DMS 273 (cell line): ENCODE results near the gene STAT4.
A peak's percentile ranks its signal among the peaks of the same experiment; 100 is the strongest.

Experiments used
- DNase-seq: peaks from one replicate; lab custom pipeline; 2025; ENCODE audit not compliant: unreplicated experiment; lab: John Stamatoyannopoulos, UW

Gene STAT4

DNA sequence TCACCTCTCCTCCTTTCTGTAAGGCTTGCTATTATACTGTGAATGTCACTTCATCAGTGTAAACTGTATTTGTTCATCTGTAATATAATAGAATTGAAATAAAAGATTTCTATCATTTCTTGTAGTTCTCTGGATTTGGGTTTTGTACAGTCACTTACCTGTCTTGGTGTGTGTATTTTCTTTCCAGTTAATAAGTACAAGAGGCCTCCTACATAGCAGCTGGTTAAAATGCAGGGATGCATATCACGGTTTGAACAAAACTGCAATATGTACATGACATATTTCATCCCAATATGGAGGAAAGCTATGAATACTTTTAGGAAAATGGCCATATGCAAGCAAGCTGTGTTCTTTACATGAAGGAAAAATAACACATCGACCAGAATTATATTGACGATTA is 131.4 kb downstream of the STAT4 start:
- no peak for DNase-seq

- DNase-seq: no peak
Measured at GRCh38 chr2:191018643-191019119, 132.1 kb downstream of the STAT4 start.

DNA sequence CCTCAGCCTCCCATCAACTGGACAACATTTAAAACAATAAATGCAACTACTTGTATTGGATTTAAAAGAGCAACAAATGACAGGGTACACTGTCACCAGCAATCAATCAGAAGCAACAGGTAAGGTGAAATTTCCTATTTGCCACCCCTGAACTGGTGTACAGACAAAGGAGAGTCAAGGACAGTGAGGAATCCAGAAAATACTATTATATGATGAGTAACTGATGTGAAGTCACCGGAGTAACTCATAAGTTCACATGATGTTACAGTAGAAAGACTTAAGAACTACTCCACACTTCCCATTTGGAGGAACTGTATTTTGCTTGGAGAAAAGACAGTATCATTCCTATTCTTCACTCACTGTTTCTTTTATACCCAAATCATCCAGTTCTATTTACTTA is 132.7 kb downstream of the STAT4 start:
- no peak for DNase-seq

DNA sequence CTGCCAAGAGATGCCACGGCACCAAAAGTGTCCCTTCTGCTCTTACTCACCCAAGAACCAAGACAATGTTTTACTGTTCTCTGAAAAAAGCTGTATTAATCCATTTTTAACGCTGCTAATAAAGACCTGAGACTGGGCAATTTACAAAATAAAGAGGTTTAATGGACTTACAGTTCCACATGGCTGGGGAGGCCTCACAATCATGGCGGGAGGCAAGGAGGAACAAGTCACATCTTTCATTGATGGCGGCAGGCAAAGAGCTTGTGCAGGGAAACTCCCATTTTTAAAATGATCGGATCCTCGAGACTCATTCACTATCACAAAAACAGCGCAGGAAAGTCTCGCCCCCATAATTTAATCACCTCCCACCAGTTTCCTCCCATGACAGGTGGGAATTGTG is 135.0 kb downstream of the STAT4 start:
- no peak for DNase-seq

DNA sequence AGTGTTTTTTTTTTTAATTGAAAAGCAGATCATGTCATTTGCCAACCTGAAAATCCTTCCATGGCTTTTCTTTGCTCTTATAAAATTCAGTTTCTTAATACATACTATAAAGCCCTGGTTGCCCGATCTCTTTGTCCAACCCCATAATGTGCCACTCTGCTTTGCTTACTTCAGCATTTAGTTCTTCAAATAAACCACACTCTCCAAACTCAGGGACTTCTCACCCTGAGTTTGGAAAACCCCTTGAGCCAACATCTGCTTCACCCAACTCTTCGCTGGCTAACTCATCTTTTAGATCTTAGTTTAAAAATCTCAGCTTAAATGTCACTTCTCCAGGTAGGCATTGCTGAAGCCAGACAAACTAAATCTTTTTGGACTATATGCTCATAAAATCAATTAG is 135.6 kb downstream of the STAT4 start:
- no peak for DNase-seq

DNA sequence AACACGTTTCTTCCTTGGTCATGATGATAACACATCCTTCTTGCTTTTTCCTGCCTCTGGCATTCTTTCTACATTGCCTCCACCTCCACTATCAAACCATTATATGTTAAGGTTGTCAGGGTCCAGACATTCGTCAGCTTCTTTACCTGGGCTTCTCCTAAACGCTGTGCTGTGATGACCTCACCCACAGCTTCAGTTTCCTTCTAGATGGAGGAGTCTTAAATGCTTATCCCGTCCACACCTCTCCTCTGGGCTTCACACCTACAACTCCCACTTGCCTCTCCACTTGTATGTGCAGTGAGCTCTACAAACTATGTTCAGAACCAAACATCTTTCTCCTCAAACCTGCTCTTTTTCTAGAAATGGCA is 136.2 kb downstream of the STAT4 start:
- no peak for DNase-seq

DNA sequence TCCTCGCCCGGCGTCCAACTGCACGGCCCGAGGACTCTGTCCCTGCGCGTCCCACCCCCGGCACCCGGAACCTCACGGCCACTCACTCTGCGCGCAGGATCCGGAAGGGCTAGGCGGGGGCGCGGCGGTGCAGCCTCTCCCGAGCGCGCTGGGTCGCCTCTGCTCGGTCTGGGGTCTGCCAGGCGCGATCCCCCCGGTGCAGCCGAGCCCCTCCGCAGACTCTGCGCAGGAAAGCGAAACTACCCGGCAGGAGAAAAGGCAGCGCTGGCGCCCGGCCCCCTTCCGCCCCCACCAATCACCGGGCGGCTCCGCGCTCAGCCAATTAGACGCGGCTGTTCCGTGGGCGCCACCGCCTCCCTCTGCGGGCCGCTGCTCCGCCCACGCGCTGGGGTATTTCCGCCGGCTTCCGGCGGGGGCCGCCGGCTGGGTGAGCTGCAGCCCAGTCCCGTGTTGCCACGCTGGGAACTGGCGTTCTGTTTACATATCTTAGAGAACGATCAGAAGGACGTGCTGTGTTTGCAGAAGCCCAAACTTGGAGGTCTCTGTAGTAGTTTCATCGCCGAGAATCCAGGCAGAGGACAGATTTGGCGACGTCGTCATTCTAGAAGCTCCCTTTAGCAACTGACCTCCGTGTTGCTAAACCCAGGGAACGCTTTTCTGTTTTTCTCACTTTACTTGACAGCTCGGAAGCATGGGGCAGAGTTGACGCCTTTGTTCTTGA is 136.7 kb downstream of the STAT4 start, which contains the start of gene STAT1:
Gene STAT1, minus strand, starts transcription at position 240 of the 721 bp plus-strand sequence. CDS start 4,168 bp downstream, outside the sequence.
- peak; percentile 97 for DNase-seq

DNA sequence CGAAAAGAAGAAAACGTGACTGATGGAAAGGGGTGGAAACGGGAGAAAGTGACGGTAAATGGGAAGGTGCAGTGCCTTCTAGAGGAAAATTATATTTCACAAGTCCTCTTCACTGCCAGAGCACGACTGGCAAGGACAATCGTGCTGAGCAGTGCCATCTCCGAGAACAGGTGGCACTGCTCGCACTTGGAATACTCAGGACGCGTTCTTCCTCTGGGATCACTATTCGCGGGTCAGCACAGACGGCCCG is 137.2 kb downstream of the STAT4 start:
- DNase-seq: no peak

GRCh38 chr2:191012845-191013681 is 137.7 kb downstream of the STAT4 start:
- peak; percentile 53 for DNase-seq

DNA sequence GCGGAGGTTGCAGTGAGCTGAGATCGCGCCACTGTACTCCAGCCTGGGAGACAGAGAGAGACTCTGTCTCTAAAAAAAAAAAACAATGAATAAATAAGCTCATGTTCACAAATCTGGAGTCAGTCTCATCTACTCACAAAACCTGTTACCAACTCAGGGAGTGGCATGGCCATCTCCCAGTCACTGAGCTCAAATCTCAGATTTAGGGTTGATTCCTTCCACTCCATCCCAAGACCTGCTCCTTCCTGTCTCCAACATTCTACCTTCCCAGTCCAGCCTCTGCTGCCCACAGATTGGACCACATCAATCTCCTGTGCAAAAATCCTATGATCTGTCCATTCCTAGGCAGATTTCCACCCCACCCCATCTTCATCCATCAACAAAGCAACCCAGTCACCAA is 138.4 kb downstream of the STAT4 start:
- no peak for DNase-seq

GRCh38 chr2:191010887-191011885 is 139.6 kb downstream of the STAT4 start:
- no peak for DNase-seq

DNA sequence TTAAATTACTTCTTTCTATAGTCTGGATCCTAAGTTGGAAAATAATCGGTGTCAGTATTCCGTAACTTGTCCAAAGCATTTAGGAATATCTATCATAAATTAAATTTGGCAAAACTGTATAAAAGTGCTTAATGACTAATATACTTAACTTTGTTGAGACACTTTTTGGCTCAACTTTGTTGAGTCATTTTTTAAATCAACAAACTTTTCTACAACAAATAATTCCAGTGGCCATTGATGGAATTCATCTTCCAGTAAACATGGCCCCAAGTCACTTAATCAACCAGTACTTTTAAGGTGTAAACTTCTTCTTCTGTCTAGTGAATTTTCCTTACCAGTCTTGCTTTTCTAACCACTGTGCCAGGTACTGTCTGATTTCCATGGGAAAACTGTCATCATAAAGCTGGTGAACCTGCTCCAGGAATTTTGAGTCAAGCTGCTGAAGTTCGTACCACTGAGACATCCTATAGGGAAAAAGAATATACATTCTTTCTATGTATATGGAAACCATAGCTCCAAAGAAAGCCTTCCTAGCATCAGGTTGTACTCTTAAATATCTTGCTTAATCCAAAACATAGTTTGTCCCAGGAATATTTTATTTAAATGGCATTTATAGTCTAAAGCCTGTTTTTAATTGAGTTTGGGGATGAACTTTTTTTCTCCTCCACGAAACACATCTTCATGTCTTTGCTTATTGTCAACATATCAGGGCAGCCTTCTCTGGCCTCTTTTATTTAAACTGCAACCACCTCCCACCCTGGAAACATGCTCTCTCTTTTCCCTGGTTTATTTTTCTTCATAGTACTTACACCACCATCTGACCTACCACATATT is 141.0 kb downstream of the STAT4 start:
- DNase-seq: no peak

- no peak for DNase-seq
Measured at GRCh38 chr2:191008286-191008685, 142.5 kb downstream of the STAT4 start.

DNA sequence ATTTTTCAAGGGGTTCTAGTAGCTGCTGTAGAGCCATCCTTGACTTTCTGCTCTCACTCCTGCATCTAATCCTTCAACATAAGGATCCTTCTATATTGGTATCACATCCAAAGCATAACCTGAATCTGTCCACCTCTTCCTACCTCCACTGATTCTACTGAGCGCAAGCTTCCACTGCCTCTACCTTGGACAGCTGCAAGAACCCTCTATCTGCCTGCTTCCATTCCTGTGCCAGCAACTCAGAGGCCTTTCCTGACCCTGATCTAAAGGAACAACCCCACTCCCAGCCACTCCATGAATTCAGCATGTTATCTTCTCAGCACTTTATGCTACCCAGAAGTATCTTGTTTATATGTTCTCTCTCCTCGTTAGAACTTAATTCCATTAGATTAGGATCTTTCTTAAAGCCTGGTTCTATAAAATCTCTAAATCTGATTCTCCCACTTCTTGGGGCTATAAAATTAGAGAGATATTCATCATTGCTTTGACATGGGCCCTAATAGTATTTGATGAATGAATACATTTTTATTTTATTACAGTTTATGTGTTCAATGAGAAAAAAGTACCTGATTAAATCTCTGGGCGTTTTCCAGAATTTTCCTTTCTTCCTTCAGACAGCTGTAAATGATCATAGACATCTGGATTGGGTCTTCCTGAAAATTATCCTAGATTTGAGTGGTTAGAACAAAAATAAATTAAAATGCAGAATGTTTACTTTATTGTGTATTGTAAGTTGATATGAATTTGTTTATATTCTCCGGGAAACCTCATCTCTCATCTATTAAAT is 143.6 kb downstream of the STAT4 start:
- no peak for DNase-seq

GRCh38 chr2:191006297-191006696 is 144.5 kb downstream of the STAT4 start:
- DNase-seq: no peak

DNA sequence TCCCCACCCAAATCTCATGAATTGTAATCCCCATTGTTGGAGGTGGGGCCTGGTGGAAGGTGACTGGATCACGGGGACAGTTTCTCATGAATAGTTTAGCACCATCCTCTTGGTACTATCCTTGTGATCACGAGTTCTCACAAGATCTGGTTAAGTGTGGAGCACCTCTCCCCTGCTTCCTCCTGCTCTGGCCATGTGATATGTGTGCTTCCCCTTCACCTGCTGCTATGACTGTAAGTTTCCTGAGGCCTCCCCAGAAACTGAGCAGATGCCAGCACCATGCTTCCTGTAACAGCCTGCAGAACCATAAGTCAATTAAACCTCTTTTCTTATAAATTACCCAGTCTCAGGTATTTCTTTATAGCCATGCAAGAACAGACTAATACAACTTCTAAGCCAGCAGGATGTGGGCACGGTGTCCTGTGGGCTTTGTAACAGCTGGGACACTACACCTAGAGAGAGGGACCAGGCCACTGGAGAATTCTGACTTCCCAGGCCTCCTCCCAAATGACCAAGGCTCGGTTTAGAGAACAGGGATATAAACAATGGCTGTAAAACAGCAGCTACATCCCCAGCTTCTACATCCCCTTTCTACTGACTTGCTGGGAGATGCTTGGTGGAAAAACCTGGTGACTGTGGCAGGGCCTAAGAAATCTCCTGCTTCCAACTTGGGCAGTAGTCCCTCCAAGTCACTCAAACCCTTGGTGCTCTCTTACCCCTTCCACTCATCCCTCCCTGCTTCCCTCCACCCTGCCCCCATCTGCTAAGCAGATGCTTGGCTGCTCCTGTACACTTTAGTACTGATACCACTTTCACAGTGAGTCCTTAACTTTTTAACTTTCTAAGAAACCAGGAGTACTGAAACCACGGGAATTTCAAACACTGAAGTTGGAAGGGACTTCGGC is 147.1 kb downstream of the STAT4 start:
- DNase-seq: no peak

DNA sequence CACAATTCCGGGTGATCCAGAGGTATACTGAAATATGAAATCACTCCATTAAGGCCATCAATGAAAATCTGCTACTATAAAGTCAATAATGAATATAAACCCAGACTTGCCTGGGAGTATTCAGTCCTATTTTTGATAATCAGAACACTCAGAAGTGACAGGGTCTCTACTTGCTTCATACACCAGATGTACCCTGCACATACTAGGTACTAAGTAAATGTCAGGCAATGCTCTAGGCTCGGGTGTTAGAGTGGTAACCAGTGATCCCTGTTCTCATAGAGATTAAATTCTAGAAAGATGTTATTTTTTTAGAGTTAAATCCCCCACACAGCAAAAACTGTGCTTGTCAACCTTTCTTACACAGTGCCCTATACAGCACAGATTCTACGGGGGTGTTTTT is 149.2 kb downstream of the STAT4 start:
- DNase-seq: no peak

GRCh38 chr2:191001032-191001431 is 149.8 kb downstream of the STAT4 start:
- no peak for DNase-seq
